Heart left ventricle (tissue), 16 donors: ENCODE data around the gene AMPD3. TPM values are rescaled to one million over a fixed set of nuclear protein-coding genes. Genes with fewer than 3 reads are reported as not detected.

Experiments used
- ATAC-seq, 4 donors: fragments of 200-7000 bp; cut with Tn5 transposase; one replicate each; pipeline ENCODE4 v1.9.1; 2020 to 2022; ENCODE audit warnings: moderate library complexity in 4 of 4, mild to moderate bottlenecking in 3 of 4, moderate number of reproducible peaks in 1 of 4
- DNase-seq, 5 donors: peaks; one replicate each; pipeline ENCODE4 v3.0.0-alpha.2; 2020
- H3K27ac ChIP-seq, 12 donors: fragments of 200-600 bp; sonication (generic) in 4 of 12; one replicate each; pipeline versions ENCODE4 v1.5.0 to v1.8.0; 2016 to 2022; ENCODE audit warnings: mild to moderate bottlenecking in 2 of 12
- H3K27me3 ChIP-seq, 9 donors: fragments of 200-600 bp; sonication (generic) in 2 of 9; one replicate each; pipeline versions ENCODE4 v1.5.1 to v1.8.0; 2016 to 2022; ENCODE audit warnings: mild to moderate bottlenecking in 3 of 9
- H3K36me3 ChIP-seq, 9 donors: fragments of 200-600 bp; sonication (generic) in 2 of 9; one replicate each; pipeline versions ENCODE4 v1.5.0 to v1.8.0; 2018 to 2022; ENCODE audit warnings: mild to moderate bottlenecking in 2 of 9
- H3K4me1 ChIP-seq, 12 donors: fragments of 200-600 bp; sonication (generic) in 4 of 12; one replicate each; pipeline versions ENCODE4 v1.5.0 to v1.8.0; 2016 to 2022; ENCODE audit warnings: mild to moderate bottlenecking in 3 of 12
- H3K4me3 ChIP-seq, 12 donors: fragments of 200-600 bp; sonication (generic) in 4 of 12; one replicate each; pipeline versions ENCODE4 v1.5.0 to v1.8.0; 2017 to 2022; ENCODE audit warnings: mild to moderate bottlenecking in 9 of 12, moderate library complexity in 4 of 12
- H3K9me3 ChIP-seq, 12 donors: fragments of 200-600 bp; sonication (generic) in 4 of 12; one replicate each; pipeline versions ENCODE4 v1.5.0 to v1.8.0; 2016 to 2022; ENCODE audit warnings: mild to moderate bottlenecking in 1 of 12
- POLR2A ChIP-seq, 2 donors: fragments of 450-650 bp; IDR thresholded peaks; one replicate each; pipeline ENCODE4 v1.6.1; 2017; ENCODE audit warnings: antibody characterized with exemption in 2 of 2, mild to moderate bottlenecking in 2 of 2, moderate library complexity in 2 of 2
- WGBS, 4 donors: extraction: QIAGEN DNeasy Blood & Tissue Kit in 2 of 4; methylation state at CpG; one replicate each; pipeline versions ENCODE4 v1.1.5 to v1.1.7; 2013 to 2018; 5-methylcytosine and 5-hydroxymethylcytosine counted together
- intact Hi-C, 10 donors: fragments of 100-400 bp; cut with DNase I; formaldehyde crosslinking; loops; one replicate each; pipeline versions ENCODE4 v1.11.1 to v1.14.2; 2022
- long read RNA-seq, 3 donors: library from polyadenylated mRNA; unstranded; transcript quantifications; one replicate each; pipeline ENCODE4 v2.0.0, GENCODE V29; 2020 to 2021
- polyA plus RNA-seq, 2 donors: library from polyadenylated mRNA; stranded (reverse); fragments of 200-250 nt; gene quantifications; one replicate each; pipeline ENCODE4 v1.2.3, GENCODE V29; 2013
- total RNA-seq, 9 donors: library from RNA; depleted of rRNA in 2 of 9; stranded (reverse); fragments of >200 nt in 2 of 9; fragmentation: NEBNext Ultra II Directional in 3 of 9; extraction: Animal tissue kit (Norgen Biotek cat#: 25700) in 3 of 9; gene quantifications; one replicate each; pipeline versions ENCODE4 v1.1.0 to v1.2.4, GENCODE V29; 2016 to 2023
- TF ChIP-seq, protein P1 (sequence below), 12 donors: fragments of 200-600 bp; sonication (generic) in 4 of 12; IDR thresholded peaks; one replicate each; pipeline versions ENCODE4 v1.5.0 to v1.8.0; 2018 to 2022; ENCODE audit warnings: antibody characterized with exemption in 12 of 12, mild to moderate bottlenecking in 5 of 12
- donor health status: ischemic (EF 13 %, LVEDD 7.1; RV severe dilation, severe dysfunction).
- donor health status: healthy with polysubstance abuse.
- donor health status: DM: no; HTN: yes; CAD: no.
- donor health status: DM: no; HTN: no; CAD: no.
- donor health status: ischemic (EF 25% LVEDD 6.9; RV normal size, moderate dysfunction).
- donor health status: ischemic (EF 25% LVEDD 5.7; RV mildly dilated, moderate dysfunction).
- donor health status: healthy.
- donor health status: DM: yes; HTN: yes; CAD: no.
- donor health status: ischemic (EF 35%, LVEDD 5.7; RV mildly dilated, moderate dysfunction).
- donor health status: nonischemic (EF 11% LVEDD 7.7; RV severe dilation, severe dysfunction).
- donor health status: DM: yes; HTN: yes; CAD: no.
- donor health status: PGD.
- donor health status: ischemic (EF 29% LVEDD 5.4; RV normal size, mild dysfunction).
- donor health status: nonischemic (EF 23%, LVEDD 6.1; RV moderate dilation, normal function).

AMPD3 gene
- total RNA-seq (10 to 100 TPM in 1 of 9 donors, 1 to 10 TPM in 8; 2.3 to 16.8 (median 3.0) TPM), polyA plus RNA-seq (1 to 10 TPM; 1.0 to 1.1 TPM)
- long read RNA-seq, donor 1 = 0 reads
- long read RNA-seq, donor 2, partial matches to known transcripts = 3 of 4 reads
- long read RNA-seq, donor 2, other reads (novel, unspliced or antisense) = 1 of 4 reads
- long read RNA-seq, donor 3, partial matches to known transcripts = 1 of 1 reads
- long read RNA-seq, donor 3, other reads (novel, unspliced or antisense) = 0 of 1 reads

DNA sequence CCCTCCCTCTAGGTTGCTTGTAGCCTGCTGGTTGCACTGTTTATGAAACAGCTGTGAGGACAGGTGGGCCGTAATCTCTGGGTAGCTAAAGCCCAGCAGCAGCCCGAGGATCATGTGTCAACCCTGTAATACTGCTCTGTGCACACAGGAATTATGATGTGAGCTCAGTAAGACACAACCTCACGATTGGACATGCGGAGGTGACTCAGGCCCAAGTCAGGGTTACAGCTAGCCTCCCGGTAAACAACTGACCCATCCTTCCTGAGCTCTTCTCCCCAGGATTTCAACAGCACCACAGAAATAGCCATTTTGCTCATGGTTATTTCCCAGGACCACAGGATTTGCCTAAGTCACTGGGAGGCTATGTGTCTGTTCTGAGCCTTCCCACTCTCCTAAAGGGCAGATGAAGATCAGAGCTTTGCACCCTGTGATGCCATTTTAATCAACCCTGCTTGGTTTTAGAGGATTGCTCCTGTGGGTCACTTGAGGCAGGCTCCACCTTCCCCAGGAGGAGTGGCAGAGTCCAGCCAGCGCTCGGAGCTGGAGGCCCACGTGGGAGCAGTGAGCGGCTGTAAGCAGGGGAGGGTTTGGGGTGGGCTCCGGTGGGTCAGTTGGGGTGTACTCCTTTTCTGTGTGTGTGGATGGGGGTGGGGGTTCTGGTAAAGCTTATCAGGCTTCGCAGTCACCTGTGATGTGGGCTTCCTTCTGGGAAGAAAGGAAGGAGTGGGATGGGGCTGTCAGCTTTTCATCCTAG lies at the start of gene AMPD3:
TSS of gene AMPD3 (plus strand) at position 387 of the 754 bp plus-strand sequence. CDS start 6,256 bp downstream, outside the sequence.
- H3K27ac ChIP-seq = peak within 1 kb of the TSS in 3 of 12 donors; percentile 0 to 86 (median 24)
- H3K4me3 ChIP-seq = peak within 1 kb of the TSS in 10 of 12 donors; percentile 8 to 65 (median 35)
- no peaks in the 10 kb centered on the region for H3K36me3 ChIP-seq
- TF ChIP-seq, protein P1, sequence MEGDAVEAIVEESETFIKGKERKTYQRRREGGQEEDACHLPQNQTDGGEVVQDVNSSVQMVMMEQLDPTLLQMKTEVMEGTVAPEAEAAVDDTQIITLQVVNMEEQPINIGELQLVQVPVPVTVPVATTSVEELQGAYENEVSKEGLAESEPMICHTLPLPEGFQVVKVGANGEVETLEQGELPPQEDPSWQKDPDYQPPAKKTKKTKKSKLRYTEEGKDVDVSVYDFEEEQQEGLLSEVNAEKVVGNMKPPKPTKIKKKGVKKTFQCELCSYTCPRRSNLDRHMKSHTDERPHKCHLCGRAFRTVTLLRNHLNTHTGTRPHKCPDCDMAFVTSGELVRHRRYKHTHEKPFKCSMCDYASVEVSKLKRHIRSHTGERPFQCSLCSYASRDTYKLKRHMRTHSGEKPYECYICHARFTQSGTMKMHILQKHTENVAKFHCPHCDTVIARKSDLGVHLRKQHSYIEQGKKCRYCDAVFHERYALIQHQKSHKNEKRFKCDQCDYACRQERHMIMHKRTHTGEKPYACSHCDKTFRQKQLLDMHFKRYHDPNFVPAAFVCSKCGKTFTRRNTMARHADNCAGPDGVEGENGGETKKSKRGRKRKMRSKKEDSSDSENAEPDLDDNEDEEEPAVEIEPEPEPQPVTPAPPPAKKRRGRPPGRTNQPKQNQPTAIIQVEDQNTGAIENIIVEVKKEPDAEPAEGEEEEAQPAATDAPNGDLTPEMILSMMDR (IDR thresholded peaks at IDR 0.05) = no peak
- no peak for TF ChIP-seq POLR2A (IDR thresholded peaks at IDR 0.05)
- H3K27me3 ChIP-seq = peaks cover 0 to 21% (median 9%) of the 10 kb centered on the region in 9 donors
- DNase-seq (no peak), ATAC-seq (peak in 1 of 4 donors; percentile 22)
- no peaks in the 10 kb centered on the region for H3K9me3 ChIP-seq
- peaks cover 0 to 56% (median 9%) of the 10 kb centered on the region in 12 donors for H3K4me1 ChIP-seq
- WGBS, 4 donors = 75 to 84% (median 78%) methylated on average over 11 of the region's 11 CpGs
- intact Hi-C loops = no loop called here

DNA sequence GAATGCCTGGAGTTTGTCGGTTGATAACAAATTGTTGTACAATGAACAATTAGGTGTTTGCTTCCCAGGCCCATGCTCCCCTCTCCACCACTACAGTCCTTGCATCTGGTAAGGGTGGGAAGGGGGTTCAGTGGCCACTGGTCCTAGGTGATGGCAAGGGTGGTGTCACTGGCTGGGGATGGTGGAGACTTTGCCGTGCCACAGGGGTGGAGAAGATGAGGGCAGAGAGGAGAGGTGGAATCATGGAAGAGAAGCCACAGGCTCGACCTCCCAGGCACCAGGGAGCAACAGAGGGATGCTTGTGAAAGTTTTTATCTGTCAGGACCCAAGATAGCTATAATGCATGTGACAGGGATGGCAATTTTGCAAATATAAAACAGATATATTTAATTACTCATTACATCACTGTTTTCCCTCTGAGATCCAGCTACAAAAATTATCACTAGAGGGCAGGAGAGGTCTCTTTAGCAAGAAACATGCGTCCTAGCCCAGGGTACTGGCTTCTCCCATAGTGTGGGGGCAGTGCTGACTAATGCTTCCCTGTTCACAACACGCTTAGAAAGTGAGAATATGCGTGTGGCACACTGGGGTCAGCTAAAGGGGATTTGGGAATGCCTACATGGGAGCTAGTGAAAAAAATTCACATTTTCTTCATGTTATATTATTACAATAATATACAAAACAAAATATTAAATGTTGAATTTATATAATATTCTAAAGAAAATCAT lies 49.0 kb upstream of the AMPD3 start:
- Histone ChIP-seq H3K9me3 (no peaks in the 10 kb centered on the region), H3K4me3 (no peak overlapping the region), H3K27ac (no peak overlapping the region), H3K4me1 (peaks cover 0 to 34% (median 4%) of the 10 kb centered on the region in 12 donors), H3K27me3 (no peaks in the 10 kb centered on the region), H3K36me3 (no peaks in the 10 kb centered on the region)
- intact Hi-C loops = loop anchor here (1.0 to 10.0 kb wide), 14 partner anchors 89 to 331 kb away; partner anchors contain the start of gene RNF141 (in 1 of the 10)
- DNase-seq (peak in 4 of 5 donors; percentile 75 to 78 (median 76)), ATAC-seq (peak; percentile 80 to 95 (median 92))
- WGBS, 4 donors = 23 to 28% (median 27%) methylated on average over 6 of the region's 6 CpGs
- TF ChIP-seq POLR2A (IDR thresholded peaks at IDR 0.05) = no peak
- TF ChIP-seq, protein P1 (IDR thresholded peaks at IDR 0.05) = peak; percentile 57 to 85 (median 76)

DNA sequence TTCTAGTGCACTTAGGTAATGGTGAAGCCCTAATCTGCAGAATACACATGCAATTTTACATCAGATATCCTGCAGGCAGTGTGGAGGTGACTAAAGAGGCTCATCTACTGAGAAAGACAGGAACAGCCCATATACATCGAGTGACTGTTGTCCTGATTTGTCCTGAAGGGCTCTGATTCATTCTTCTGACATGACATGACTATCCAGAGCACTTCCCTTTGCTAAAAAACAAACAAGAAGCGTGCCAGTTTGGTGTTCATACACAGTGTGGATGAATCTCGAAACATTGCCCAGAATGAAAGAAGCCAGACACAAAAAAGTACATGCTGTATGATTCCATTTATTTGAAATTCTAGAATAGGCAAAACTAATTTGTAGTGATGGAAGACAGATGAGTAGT lies 48.0 kb upstream of the AMPD3 start:
- H3K27ac ChIP-seq = peak overlapping the region in 1 of 12 donors; percentile 40
- intact Hi-C loops = loop anchor here (1.0 to 10.0 kb wide), 13 partner anchors 88 to 330 kb away; partner anchors contain the start of gene RNF141 (in 1 of the 10)
- WGBS, 4 donors = 53 to 61% (median 55%) methylated on average over 3 of the region's 3 CpGs

More for the DNA sequence above, 48.0 kb upstream of the AMPD3 start:
- ATAC-seq = peak in 2 of 4 donors; percentile 31 to 56
- DNase-seq = no peak
- Histone ChIP-seq H3K4me3 (no peak overlapping the region), H3K27me3 (no peaks in the 10 kb centered on the region), H3K4me1 (peaks cover 0 to 24% (median 4%) of the 10 kb centered on the region in 12 donors), H3K36me3 (no peaks in the 10 kb centered on the region), H3K9me3 (no peaks in the 10 kb centered on the region)
- TF ChIP-seq, protein P1 (IDR thresholded peaks at IDR 0.05) = no peak
- no peak for TF ChIP-seq POLR2A (IDR thresholded peaks at IDR 0.05)
